ENCODE data around the gene LPIN2.
"Not testable (repeated sequence)": the region's sequence is repeated elsewhere in the genome, so short reads cannot be mapped to it uniquely, and the experiment has no call there.

LPIN2 gene

DNA sequence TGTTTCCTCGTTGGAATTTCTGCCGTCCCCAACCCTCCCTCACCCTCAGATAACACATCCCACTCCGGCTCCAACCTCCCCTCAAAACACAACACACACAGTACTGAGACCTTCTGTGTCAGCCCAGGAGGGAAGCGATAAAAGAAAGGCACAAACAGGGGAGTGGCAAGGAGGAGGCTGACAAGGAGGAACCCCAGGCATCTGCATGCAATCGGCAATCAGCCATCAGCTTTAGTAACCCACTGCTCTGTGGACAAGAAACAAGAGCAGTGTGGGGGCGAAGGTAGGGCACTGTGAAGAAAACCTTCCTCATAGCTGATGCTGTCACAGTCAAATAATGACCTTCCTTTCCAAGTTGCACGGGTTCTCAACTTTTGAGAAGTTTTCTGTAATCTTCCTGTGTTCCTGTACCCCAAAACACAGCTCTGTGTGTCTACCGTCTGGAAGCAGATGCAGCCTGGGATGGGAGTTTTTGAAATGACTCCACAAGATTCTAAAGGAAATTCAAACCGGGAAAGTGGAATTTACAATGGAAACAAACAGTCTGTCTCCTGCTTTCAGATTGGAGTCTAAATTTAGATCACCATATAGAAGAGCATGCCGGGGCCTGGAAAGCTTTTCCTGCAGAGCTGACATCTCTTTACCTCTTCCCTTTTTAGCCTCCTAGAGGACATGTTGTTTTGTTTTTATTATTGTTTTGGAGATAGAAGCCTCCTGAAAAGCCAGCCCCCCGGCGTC is 16.4 kb upstream of the LPIN2 start:
- Histone ChIP-seq H2AFZ (ENCODE audit: low read depth, low read length) (no peak overlapping the region), H3K4me2 (ENCODE audit: insufficient read depth, low read length) (no peak overlapping the region), H3K79me2 (ENCODE audit: insufficient read depth, low read length) (no peaks in the 10 kb centered on the region), H3K4me3 (ENCODE audit: low read depth in 1 of 2, low read length in 2 of 2) (no peak overlapping the region), H3K27me3 (ENCODE audit: insufficient read depth, low read length, poor library complexity) (no peaks in the 10 kb centered on the region), H3K4me1 (ENCODE audit: insufficient read depth, low read length) (no peaks in the 10 kb centered on the region), H4K20me1 (ENCODE audit: insufficient read depth, low read length) (no peaks in the 10 kb centered on the region), H3K27ac (ENCODE audit: low read length) (no peak overlapping the region), H3K36me3 (ENCODE audit: insufficient read depth, low read length) (no peaks in the 10 kb centered on the region), H3K9ac (ENCODE audit: low read depth, low read length) (no peak overlapping the region), H3K9me3 (ENCODE audit: insufficient read depth, low read length, severe bottlenecking) (no peaks in the 10 kb centered on the region)
- DNase-seq (no peak), ATAC-seq (ENCODE audit: insufficient read depth, low read depth) (no peak)
- no peak for TF ChIP-seq EZH2 (IDR thresholded peaks at IDR 0.05; ENCODE audit: borderline replicate concordance, low read depth, low read length, severe bottlenecking)
- TF ChIP-seq, protein P1, sequence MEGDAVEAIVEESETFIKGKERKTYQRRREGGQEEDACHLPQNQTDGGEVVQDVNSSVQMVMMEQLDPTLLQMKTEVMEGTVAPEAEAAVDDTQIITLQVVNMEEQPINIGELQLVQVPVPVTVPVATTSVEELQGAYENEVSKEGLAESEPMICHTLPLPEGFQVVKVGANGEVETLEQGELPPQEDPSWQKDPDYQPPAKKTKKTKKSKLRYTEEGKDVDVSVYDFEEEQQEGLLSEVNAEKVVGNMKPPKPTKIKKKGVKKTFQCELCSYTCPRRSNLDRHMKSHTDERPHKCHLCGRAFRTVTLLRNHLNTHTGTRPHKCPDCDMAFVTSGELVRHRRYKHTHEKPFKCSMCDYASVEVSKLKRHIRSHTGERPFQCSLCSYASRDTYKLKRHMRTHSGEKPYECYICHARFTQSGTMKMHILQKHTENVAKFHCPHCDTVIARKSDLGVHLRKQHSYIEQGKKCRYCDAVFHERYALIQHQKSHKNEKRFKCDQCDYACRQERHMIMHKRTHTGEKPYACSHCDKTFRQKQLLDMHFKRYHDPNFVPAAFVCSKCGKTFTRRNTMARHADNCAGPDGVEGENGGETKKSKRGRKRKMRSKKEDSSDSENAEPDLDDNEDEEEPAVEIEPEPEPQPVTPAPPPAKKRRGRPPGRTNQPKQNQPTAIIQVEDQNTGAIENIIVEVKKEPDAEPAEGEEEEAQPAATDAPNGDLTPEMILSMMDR (IDR thresholded peaks at IDR 0.05; ENCODE audit: borderline replicate concordance, extremely low read depth, low read length, poor library complexity, severe bottlenecking) = no peak

DNA sequence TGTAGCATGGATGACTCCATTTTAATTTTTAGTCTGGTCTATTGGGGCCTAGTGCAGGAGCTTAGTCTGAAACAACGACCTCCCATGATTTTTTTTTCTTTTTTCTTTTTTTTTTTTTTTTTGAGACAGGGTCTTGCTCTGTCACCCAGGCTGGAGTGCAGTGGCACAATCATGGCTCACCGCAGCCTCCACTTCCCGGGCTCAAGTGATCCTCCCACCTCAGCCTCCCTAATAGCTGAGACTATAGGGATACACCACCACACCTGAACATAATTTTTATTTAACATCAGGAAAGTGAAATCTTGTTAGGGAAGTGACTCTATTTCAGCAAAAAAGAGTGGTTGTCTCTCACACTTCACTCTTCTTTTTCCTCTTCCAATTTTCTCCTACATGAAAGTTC is 15.2 kb upstream of the LPIN2 start:
- H3K27me3 ChIP-seq (ENCODE audit: insufficient read depth, low read length, poor library complexity); H3K27ac ChIP-seq (ENCODE audit: low read length); ATAC-seq (ENCODE audit: insufficient read depth, low read depth); H4K20me1 ChIP-seq (ENCODE audit: insufficient read depth, low read length); H3K9me3 ChIP-seq (ENCODE audit: insufficient read depth, low read length, severe bottlenecking); H3K4me1 ChIP-seq (ENCODE audit: insufficient read depth, low read length); H3K36me3 ChIP-seq (ENCODE audit: insufficient read depth, low read length); DNase-seq; H3K9ac ChIP-seq (ENCODE audit: low read depth, low read length); H3K4me2 ChIP-seq (ENCODE audit: insufficient read depth, low read length); H3K79me2 ChIP-seq (ENCODE audit: insufficient read depth, low read length); H2AFZ ChIP-seq (ENCODE audit: low read depth, low read length); H3K4me3 ChIP-seq (ENCODE audit: low read depth in 1 of 2, low read length in 2 of 2): not testable (repeated sequence)

DNA sequence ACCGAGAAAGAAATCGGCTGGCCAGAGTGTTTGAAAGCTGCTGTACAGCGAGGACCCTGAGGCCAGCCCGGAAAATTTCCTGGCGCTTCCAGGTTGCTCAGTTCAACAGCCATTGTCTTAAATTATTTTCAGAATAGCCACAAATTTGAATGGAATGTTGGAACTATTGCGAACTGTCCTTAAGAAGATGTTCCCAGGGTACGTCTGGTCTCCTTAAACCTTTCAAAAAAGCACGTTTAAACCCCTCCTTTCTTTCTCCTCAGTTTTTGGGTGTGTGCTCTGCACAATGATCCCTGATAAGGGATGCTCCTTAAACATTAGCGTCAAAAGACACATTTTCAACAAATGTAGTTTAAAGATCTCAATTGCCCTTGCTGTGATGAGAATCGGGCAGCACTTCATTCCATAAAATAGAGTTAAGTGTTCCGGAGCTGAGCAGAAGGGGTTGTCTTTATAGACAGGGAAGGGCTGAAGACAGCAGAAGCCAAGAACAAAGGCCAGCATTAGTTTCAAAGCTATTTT is 14.5 kb upstream of the LPIN2 start:
- no peak for ATAC-seq (ENCODE audit: insufficient read depth, low read depth)

DNA sequence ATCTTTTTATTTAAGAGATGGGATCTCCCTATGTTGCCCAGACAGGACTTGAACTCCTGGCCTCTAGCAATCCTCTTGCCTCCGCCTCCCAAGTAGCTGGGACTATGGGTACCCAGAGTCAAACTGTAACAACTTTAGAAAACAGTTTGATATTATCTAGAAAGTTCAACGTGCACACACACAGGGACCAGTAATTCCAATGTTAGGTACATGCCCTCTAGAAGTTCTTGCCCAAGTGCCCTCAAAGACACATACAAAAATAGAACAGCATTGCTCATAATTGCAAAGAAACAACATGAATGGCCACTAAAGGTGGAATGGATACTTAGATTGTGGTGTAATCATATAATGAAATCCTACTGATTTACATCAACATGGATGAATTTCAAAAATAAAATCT is 12.6 kb upstream of the LPIN2 start:
- no peak overlapping the region for H2AFZ ChIP-seq (ENCODE audit: low read depth, low read length)
- no peak overlapping the region for H3K4me3 ChIP-seq (ENCODE audit: low read depth in 1 of 2, low read length in 2 of 2)
- no peak for ATAC-seq (ENCODE audit: insufficient read depth, low read depth)
- no peak for DNase-seq
- no peak overlapping the region for H3K4me2 ChIP-seq (ENCODE audit: insufficient read depth, low read length)
- no peak overlapping the region for H3K27ac ChIP-seq (ENCODE audit: low read length)
- no peaks in the 10 kb centered on the region for H3K4me1 ChIP-seq (ENCODE audit: insufficient read depth, low read length)
- no peaks in the 10 kb centered on the region for H3K27me3 ChIP-seq (ENCODE audit: insufficient read depth, low read length, poor library complexity)
- no peaks in the 10 kb centered on the region for H4K20me1 ChIP-seq (ENCODE audit: insufficient read depth, low read length)
- no peaks in the 10 kb centered on the region for H3K36me3 ChIP-seq (ENCODE audit: insufficient read depth, low read length)
- TF ChIP-seq EZH2 (IDR thresholded peaks at IDR 0.05; ENCODE audit: borderline replicate concordance, low read depth, low read length, severe bottlenecking) = no peak
- TF ChIP-seq, protein P1 (IDR thresholded peaks at IDR 0.05; ENCODE audit: borderline replicate concordance, extremely low read depth, low read length, poor library complexity, severe bottlenecking) = no peak
- H3K9ac ChIP-seq (ENCODE audit: low read depth, low read length) = no peak overlapping the region
- H3K9me3 ChIP-seq (ENCODE audit: insufficient read depth, low read length, severe bottlenecking) = no peaks in the 10 kb centered on the region
- H3K79me2 ChIP-seq (ENCODE audit: insufficient read depth, low read length) = no peaks in the 10 kb centered on the region

More for the DNA sequence above, 14.5 kb upstream of the LPIN2 start:
- Histone ChIP-seq H3K9ac (ENCODE audit: low read depth, low read length) (no peak overlapping the region), H3K4me3 (ENCODE audit: low read depth in 1 of 2, low read length in 2 of 2) (no peak overlapping the region), H3K4me2 (ENCODE audit: insufficient read depth, low read length) (no peak overlapping the region), H3K27ac (ENCODE audit: low read length) (no peak overlapping the region), H3K27me3 (ENCODE audit: insufficient read depth, low read length, poor library complexity) (no peaks in the 10 kb centered on the region), H4K20me1 (ENCODE audit: insufficient read depth, low read length) (no peaks in the 10 kb centered on the region), H3K36me3 (ENCODE audit: insufficient read depth, low read length) (no peaks in the 10 kb centered on the region), H3K79me2 (ENCODE audit: insufficient read depth, low read length) (no peaks in the 10 kb centered on the region), H2AFZ (ENCODE audit: low read depth, low read length) (no peak overlapping the region), H3K9me3 (ENCODE audit: insufficient read depth, low read length, severe bottlenecking) (no peaks in the 10 kb centered on the region), H3K4me1 (ENCODE audit: insufficient read depth, low read length) (no peaks in the 10 kb centered on the region)
- TF ChIP-seq EZH2 (IDR thresholded peaks at IDR 0.05; ENCODE audit: borderline replicate concordance, low read depth, low read length, severe bottlenecking) = no peak
- TF ChIP-seq, protein P1 (IDR thresholded peaks at IDR 0.05; ENCODE audit: borderline replicate concordance, extremely low read depth, low read length, poor library complexity, severe bottlenecking) = no peak
- DNase-seq = no peak

DNA sequence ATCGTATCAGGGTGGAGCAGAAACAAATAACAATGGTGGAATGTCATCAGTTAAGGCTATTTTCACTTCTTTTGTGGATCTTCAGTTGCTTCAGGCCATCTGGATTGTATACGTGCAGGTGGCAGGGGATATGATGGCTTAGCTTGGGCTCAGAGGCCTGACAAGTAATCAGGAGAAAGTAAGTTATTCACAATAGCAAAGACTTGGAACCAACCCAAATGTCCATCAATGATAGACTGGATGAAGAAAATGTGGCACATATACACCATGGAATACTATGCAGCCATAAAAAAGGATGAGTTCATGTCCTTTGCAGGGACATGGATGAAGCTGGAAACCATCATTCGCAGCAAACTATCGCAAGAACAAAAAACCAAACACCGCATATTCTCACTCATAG is 10.7 kb upstream of the LPIN2 start:
- H3K27ac ChIP-seq (ENCODE audit: low read length); H3K27me3 ChIP-seq (ENCODE audit: insufficient read depth, low read length, poor library complexity); H3K36me3 ChIP-seq (ENCODE audit: insufficient read depth, low read length); ATAC-seq (ENCODE audit: insufficient read depth, low read depth); H3K4me2 ChIP-seq (ENCODE audit: insufficient read depth, low read length); H3K9me3 ChIP-seq (ENCODE audit: insufficient read depth, low read length, severe bottlenecking); H3K79me2 ChIP-seq (ENCODE audit: insufficient read depth, low read length); H3K9ac ChIP-seq (ENCODE audit: low read depth, low read length); H3K4me1 ChIP-seq (ENCODE audit: insufficient read depth, low read length); H2AFZ ChIP-seq (ENCODE audit: low read depth, low read length); H4K20me1 ChIP-seq (ENCODE audit: insufficient read depth, low read length); H3K4me3 ChIP-seq (ENCODE audit: low read depth in 1 of 2, low read length in 2 of 2); DNase-seq: not testable (repeated sequence)
